Measurements from ENCODE around the gene GATA2. TPM values are rescaled to one million over a fixed set of nuclear protein-coding genes. Genes with fewer than 3 reads are reported as not detected.

Gene GATA2
- total and polyA plus RNA-seq, 2 of the 8 experiments (the other 6 are each of a cell fraction or from before 2014, with no cell fraction given) = 0.03 to 0.30 TPM

- TF ChIP-seq E2F6 (IDR thresholded peaks at IDR 0.05) (no peak), EP300 (IDR thresholded peaks at IDR 0.05; ENCODE audit: borderline replicate concordance in 1 of 2, low read depth in 2 of 2, low read length in 2 of 2) (no peak), RXRA (IDR thresholded peaks at IDR 0.05; ENCODE audit: insufficient read depth, low read depth, low read length) (no peak), SUZ12 (IDR thresholded peaks at IDR 0.05; ENCODE audit: low read length) (no peak), YY1 (IDR thresholded peaks at IDR 0.05; ENCODE audit: low read depth, low read length) (no peak)
- TF ChIP-seq, protein P1, sequence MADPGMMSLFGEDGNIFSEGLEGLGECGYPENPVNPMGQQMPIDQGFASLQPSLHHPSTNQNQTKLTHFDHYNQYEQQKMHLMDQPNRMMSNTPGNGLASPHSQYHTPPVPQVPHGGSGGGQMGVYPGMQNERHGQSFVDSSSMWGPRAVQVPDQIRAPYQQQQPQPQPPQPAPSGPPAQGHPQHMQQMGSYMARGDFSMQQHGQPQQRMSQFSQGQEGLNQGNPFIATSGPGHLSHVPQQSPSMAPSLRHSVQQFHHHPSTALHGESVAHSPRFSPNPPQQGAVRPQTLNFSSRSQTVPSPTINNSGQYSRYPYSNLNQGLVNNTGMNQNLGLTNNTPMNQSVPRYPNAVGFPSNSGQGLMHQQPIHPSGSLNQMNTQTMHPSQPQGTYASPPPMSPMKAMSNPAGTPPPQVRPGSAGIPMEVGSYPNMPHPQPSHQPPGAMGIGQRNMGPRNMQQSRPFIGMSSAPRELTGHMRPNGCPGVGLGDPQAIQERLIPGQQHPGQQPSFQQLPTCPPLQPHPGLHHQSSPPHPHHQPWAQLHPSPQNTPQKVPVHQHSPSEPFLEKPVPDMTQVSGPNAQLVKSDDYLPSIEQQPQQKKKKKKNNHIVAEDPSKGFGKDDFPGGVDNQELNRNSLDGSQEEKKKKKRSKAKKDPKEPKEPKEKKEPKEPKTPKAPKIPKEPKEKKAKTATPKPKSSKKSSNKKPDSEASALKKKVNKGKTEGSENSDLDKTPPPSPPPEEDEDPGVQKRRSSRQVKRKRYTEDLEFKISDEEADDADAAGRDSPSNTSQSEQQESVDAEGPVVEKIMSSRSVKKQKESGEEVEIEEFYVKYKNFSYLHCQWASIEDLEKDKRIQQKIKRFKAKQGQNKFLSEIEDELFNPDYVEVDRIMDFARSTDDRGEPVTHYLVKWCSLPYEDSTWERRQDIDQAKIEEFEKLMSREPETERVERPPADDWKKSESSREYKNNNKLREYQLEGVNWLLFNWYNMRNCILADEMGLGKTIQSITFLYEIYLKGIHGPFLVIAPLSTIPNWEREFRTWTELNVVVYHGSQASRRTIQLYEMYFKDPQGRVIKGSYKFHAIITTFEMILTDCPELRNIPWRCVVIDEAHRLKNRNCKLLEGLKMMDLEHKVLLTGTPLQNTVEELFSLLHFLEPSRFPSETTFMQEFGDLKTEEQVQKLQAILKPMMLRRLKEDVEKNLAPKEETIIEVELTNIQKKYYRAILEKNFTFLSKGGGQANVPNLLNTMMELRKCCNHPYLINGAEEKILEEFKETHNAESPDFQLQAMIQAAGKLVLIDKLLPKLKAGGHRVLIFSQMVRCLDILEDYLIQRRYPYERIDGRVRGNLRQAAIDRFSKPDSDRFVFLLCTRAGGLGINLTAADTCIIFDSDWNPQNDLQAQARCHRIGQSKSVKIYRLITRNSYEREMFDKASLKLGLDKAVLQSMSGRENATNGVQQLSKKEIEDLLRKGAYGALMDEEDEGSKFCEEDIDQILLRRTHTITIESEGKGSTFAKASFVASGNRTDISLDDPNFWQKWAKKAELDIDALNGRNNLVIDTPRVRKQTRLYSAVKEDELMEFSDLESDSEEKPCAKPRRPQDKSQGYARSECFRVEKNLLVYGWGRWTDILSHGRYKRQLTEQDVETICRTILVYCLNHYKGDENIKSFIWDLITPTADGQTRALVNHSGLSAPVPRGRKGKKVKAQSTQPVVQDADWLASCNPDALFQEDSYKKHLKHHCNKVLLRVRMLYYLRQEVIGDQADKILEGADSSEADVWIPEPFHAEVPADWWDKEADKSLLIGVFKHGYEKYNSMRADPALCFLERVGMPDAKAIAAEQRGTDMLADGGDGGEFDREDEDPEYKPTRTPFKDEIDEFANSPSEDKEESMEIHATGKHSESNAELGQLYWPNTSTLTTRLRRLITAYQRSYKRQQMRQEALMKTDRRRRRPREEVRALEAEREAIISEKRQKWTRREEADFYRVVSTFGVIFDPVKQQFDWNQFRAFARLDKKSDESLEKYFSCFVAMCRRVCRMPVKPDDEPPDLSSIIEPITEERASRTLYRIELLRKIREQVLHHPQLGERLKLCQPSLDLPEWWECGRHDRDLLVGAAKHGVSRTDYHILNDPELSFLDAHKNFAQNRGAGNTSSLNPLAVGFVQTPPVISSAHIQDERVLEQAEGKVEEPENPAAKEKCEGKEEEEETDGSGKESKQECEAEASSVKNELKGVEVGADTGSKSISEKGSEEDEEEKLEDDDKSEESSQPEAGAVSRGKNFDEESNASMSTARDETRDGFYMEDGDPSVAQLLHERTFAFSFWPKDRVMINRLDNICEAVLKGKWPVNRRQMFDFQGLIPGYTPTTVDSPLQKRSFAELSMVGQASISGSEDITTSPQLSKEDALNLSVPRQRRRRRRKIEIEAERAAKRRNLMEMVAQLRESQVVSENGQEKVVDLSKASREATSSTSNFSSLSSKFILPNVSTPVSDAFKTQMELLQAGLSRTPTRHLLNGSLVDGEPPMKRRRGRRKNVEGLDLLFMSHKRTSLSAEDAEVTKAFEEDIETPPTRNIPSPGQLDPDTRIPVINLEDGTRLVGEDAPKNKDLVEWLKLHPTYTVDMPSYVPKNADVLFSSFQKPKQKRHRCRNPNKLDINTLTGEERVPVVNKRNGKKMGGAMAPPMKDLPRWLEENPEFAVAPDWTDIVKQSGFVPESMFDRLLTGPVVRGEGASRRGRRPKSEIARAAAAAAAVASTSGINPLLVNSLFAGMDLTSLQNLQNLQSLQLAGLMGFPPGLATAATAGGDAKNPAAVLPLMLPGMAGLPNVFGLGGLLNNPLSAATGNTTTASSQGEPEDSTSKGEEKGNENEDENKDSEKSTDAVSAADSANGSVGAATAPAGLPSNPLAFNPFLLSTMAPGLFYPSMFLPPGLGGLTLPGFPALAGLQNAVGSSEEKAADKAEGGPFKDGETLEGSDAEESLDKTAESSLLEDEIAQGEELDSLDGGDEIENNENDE (IDR thresholded peaks at IDR 0.05; ENCODE audit: insufficient replicate concordance, low read length) = no peak
These were observed 50.9 kb downstream of the GATA2 start (continued) for GRCh38 chr3:128442070-128442469.
